ENCODE results near the gene WBP1L.

The WBP1L gene

DNA sequence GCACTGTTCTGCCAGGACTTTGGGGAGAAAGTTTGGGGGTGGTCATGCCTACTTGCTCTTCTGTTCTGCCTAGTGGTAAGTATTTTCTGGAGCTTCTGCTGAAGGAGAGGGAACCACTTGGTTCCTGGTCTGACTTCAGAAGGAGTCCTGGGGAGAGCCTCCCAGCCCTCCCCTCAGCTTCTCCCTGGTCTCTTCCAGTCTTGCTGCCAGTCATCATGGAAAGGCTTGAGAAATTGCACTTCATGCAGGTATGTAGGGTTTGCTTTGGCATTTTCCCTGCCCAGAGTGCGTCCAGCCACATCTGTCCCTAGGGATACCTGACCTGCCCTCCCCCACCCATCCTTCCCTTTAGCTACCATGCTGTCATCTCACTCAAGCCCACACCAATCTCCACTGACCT, 11.1 kb upstream of the WBP1L start:
- Histone ChIP-seq H3K4me3 (ENCODE audit: low read length) (no peak overlapping the region), H3K27ac (ENCODE audit: low read depth, low read length) (no peak overlapping the region), H3K9me3 (ENCODE audit: control insufficient read depth, insufficient read depth, low read length) (no peaks in the 10 kb centered on the region), H3F3A (ENCODE audit: control insufficient read depth, insufficient read depth) (0 out of 2 replicates have a peak, but pooled peaks cover under 1% of the 10 kb centered on the region), H3K4me1 (ENCODE audit: control insufficient read depth, low read length) (no peaks in the 10 kb centered on the region), H3K36me3 (ENCODE audit: control insufficient read depth, low read length) (peaks cover 75% of the 10 kb centered on the region), H3K79me2 (ENCODE audit: control insufficient read depth, low read length) (no peaks in the 10 kb centered on the region), H4K20me1 (ENCODE audit: control insufficient read depth, insufficient read depth, low read depth, low read length) (no peaks in the 10 kb centered on the region), H3K4me2 (ENCODE audit: low read length) (no peak overlapping the region), H3K27me3 (ENCODE audit: control insufficient read depth, low read length) (no peaks in the 10 kb centered on the region), H3K9me2 (replicated peaks; ENCODE audit: control insufficient read depth, low read length) (no peaks in the 10 kb centered on the region)
- TF ChIP-seq, protein P1, sequence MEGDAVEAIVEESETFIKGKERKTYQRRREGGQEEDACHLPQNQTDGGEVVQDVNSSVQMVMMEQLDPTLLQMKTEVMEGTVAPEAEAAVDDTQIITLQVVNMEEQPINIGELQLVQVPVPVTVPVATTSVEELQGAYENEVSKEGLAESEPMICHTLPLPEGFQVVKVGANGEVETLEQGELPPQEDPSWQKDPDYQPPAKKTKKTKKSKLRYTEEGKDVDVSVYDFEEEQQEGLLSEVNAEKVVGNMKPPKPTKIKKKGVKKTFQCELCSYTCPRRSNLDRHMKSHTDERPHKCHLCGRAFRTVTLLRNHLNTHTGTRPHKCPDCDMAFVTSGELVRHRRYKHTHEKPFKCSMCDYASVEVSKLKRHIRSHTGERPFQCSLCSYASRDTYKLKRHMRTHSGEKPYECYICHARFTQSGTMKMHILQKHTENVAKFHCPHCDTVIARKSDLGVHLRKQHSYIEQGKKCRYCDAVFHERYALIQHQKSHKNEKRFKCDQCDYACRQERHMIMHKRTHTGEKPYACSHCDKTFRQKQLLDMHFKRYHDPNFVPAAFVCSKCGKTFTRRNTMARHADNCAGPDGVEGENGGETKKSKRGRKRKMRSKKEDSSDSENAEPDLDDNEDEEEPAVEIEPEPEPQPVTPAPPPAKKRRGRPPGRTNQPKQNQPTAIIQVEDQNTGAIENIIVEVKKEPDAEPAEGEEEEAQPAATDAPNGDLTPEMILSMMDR (IDR thresholded peaks at IDR 0.05; ENCODE audit: low read depth, low read length, poor library complexity, severe bottlenecking): no peak
- TF ChIP-seq EZH2phosphoT487 (IDR thresholded peaks at IDR 0.05; ENCODE audit: borderline replicate concordance, low read length): no peak

DNA sequence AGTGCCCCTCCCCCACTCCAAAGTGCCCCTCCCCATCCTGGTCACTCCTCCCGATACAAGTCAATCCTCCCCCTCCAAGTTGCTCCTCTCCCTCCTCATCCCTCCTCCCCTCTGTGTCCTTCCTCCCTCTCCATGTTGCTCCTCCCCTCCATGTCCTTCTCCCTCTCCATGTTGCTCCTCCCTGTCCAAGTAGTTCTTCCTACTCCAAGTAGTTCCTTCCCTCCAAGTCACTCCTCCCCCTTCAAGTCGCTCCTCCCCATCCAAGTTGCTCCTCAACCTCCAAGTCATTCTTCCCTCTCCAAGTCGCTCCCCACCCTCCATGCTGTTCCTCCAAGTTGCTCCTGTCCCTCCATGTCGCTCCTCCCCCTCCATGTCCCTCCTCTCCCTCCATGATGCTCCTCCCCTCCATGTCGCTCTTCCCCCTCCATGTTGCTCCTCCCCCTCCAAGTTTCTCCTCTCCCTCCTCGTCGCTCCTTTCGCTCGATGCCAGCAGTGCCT, 8.6 kb upstream of the WBP1L start:
- Histone ChIP-seq H3K4me1 (ENCODE audit: control insufficient read depth, low read length) (peaks cover 4% of the 10 kb centered on the region), H3K9me3 (ENCODE audit: control insufficient read depth, insufficient read depth, low read length) (no peaks in the 10 kb centered on the region), H3K27ac (ENCODE audit: low read depth, low read length) (no peak overlapping the region), H3K36me3 (ENCODE audit: control insufficient read depth, low read length) (peaks cover 56% of the 10 kb centered on the region), H3F3A (ENCODE audit: control insufficient read depth, insufficient read depth) (peaks cover 7% of the 10 kb centered on the region; the same call in 1 of the 2 replicates), H3K4me2 (ENCODE audit: low read length) (no peak overlapping the region), H3K27me3 (ENCODE audit: control insufficient read depth, low read length) (no peaks in the 10 kb centered on the region), H3K4me3 (ENCODE audit: low read length) (no peak overlapping the region), H3K79me2 (ENCODE audit: control insufficient read depth, low read length) (no peaks in the 10 kb centered on the region), H4K20me1 (ENCODE audit: control insufficient read depth, insufficient read depth, low read depth, low read length) (no peaks in the 10 kb centered on the region), H3K9me2 (replicated peaks; ENCODE audit: control insufficient read depth, low read length) (no peaks in the 10 kb centered on the region)
- TF ChIP-seq, protein P1 (IDR thresholded peaks at IDR 0.05; ENCODE audit: low read depth, low read length, poor library complexity, severe bottlenecking): no peak
- no peak for TF ChIP-seq EZH2phosphoT487 (IDR thresholded peaks at IDR 0.05; ENCODE audit: borderline replicate concordance, low read length)

- Histone ChIP-seq H4K20me1 (ENCODE audit: control insufficient read depth, insufficient read depth, low read depth, low read length) (no peaks in the 10 kb centered on the region), H3K9me3 (ENCODE audit: control insufficient read depth, insufficient read depth, low read length) (no peaks in the 10 kb centered on the region), H3K4me3 (ENCODE audit: low read length) (no peak overlapping the region), H3K9me2 (replicated peaks; ENCODE audit: control insufficient read depth, low read length) (no peaks in the 10 kb centered on the region; the same call in 1 of the 2 replicates), H3K4me1 (ENCODE audit: control insufficient read depth, low read length) (peaks cover 22% of the 10 kb centered on the region), H3K36me3 (ENCODE audit: control insufficient read depth, low read length) (peaks cover 27% of the 10 kb centered on the region), H3K4me2 (ENCODE audit: low read length) (no peak overlapping the region), H3K27ac (ENCODE audit: low read depth, low read length) (no peak overlapping the region), H3K79me2 (ENCODE audit: control insufficient read depth, low read length) (no peaks in the 10 kb centered on the region), H3K27me3 (ENCODE audit: control insufficient read depth, low read length) (no peaks in the 10 kb centered on the region), H3F3A (ENCODE audit: control insufficient read depth, insufficient read depth) (peaks cover 15% of the 10 kb centered on the region)
- no peak for TF ChIP-seq EZH2phosphoT487 (IDR thresholded peaks at IDR 0.05; ENCODE audit: borderline replicate concordance, low read length)
- TF ChIP-seq, protein P1 (IDR thresholded peaks at IDR 0.05; ENCODE audit: low read depth, low read length, poor library complexity, severe bottlenecking): no peak
These were observed 5.0 kb upstream of the WBP1L start for GRCh38 chr10:102738692-102739121.

Measured in DOHH2 (cell line).